ENCODE measurements around the gene ATG101.

- TF ChIP-seq CTCF (IDR thresholded peaks at IDR 0.05) (no peak), POLR2A (IDR thresholded peaks at IDR 0.05) (no peak)
Measured at GRCh38 chr12:52085682-52086180, 16.0 kb downstream of the ATG101 start.
